ENCODE measurements around the gene EML4.

DNA sequence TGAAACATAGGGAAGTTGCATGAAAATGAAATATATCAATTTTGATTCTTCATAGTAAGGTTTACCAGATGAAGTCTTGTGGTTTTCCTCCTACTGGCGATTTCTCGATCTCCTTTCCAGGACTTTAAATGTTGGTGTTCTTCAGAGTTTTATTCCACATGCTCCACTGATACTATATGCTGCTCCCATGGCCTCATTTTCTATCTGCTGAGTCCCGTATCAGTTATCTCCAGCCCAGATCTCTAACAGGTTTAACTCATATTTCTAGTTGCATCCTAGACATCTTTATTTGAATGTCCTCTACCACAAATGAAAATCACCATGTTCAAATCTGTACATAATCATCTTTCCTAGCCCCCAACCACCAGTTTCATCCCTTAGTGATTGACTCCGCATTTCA is 120.1 kb downstream of the EML4 start:
- TF ChIP-seq, protein P1, sequence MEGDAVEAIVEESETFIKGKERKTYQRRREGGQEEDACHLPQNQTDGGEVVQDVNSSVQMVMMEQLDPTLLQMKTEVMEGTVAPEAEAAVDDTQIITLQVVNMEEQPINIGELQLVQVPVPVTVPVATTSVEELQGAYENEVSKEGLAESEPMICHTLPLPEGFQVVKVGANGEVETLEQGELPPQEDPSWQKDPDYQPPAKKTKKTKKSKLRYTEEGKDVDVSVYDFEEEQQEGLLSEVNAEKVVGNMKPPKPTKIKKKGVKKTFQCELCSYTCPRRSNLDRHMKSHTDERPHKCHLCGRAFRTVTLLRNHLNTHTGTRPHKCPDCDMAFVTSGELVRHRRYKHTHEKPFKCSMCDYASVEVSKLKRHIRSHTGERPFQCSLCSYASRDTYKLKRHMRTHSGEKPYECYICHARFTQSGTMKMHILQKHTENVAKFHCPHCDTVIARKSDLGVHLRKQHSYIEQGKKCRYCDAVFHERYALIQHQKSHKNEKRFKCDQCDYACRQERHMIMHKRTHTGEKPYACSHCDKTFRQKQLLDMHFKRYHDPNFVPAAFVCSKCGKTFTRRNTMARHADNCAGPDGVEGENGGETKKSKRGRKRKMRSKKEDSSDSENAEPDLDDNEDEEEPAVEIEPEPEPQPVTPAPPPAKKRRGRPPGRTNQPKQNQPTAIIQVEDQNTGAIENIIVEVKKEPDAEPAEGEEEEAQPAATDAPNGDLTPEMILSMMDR (conservative IDR thresholded peaks at IDR 0.05; ENCODE audit: low read length): no peak
- no peak for TF ChIP-seq EZH2phosphoT487 (IDR thresholded peaks at IDR 0.05; ENCODE audit: borderline replicate concordance, low read depth, low read length)
